PC-3 (cell line): ENCODE data around the gene SUGCT. TPM values are rescaled to one million over a fixed set of nuclear protein-coding genes. Genes with fewer than 3 reads are reported as not detected.
"Not testable (repeated sequence)": the region's sequence is repeated elsewhere in the genome, so short reads cannot be mapped to it uniquely, and the experiment has no call there.

Experiments
- ATAC-seq: fragments of 200-7000 bp; cut with Tn5 transposase; 2 replicates; pipeline ENCODE4 v1.9.1; 2020; ENCODE audit warnings: mild to moderate bottlenecking, moderate library complexity
- BruUV-seq: library from RNA; stranded (reverse); fragments of 400-500 nt; replicated peaks from 2 replicates; lab custom pipeline; 2021; lab: Mats Ljungman, UMichigan
- CTCF ChIA-PET: fragments of 300-600 bp; sonication (Branson Sonifier 250); formaldehyde crosslinking; loops from one replicate; lab custom pipeline; 2022; ENCODE audit warnings: antibody characterized with exemption; lab: Charles Lee
- POLR2A ChIA-PET: fragments of 300-600 bp; sonication (Branson Sonifier 250); formaldehyde crosslinking; loops from one replicate; lab custom pipeline; 2022; ENCODE audit warnings: antibody characterized with exemption; ENCODE audit not compliant: unreplicated experiment; lab: Charles Lee
- DNase-seq: peaks from one replicate; pipeline ENCODE4 v3.0.0-alpha.2; 2015
- H2AFZ ChIP-seq: fragments of 300-600 bp; sonication (generic); 2 replicates; pipeline ENCODE4 v1.6.0; 2016; ENCODE audit warnings: antibody characterized with exemption, low read length
- H3F3A ChIP-seq: fragments of 300-600 bp; sonication (generic); one replicate; pipeline ENCODE4 v1.6.0; 2017; ENCODE audit warnings: antibody characterized with exemption, low read length, control low read depth, mild to moderate bottlenecking; ENCODE audit not compliant: unreplicated experiment
- H3K27ac ChIP-seq: fragments of 300-600 bp; sonication (generic); 2 replicates; pipeline ENCODE4 v1.5.1; 2016; ENCODE audit warnings: mild to moderate bottlenecking, low read length
- H3K27me3 ChIP-seq: fragments of 300-600 bp; sonication (generic); 2 replicates; pipeline ENCODE4 v1.6.1; 2016; ENCODE audit warnings: low read length, mixed read lengths
- H3K36me3 ChIP-seq: fragments of 300-600 bp; sonication (generic); 2 replicates; pipeline ENCODE4 v1.6.1; 2016; ENCODE audit warnings: low read depth, mixed run types, low read length, mixed read lengths
- H3K4me1 ChIP-seq: fragments of 300-600 bp; sonication (generic); 2 replicates; pipeline ENCODE4 v1.5.1; 2016; ENCODE audit warnings: low read length; ENCODE audit not compliant: insufficient read depth
- H3K4me2 ChIP-seq: fragments of 300-600 bp; sonication (generic); 2 replicates; pipeline ENCODE4 v1.6.0; 2016; ENCODE audit warnings: low read length
- H3K4me3 ChIP-seq: fragments of 300-600 bp; sonication (generic); 2 replicates; pipeline ENCODE4 v1.5.1; 2016; ENCODE audit warnings: mild to moderate bottlenecking, low read length, mixed read lengths
- H3K79me2 ChIP-seq: fragments of 300-600 bp; sonication (generic); 2 replicates; pipeline ENCODE4 v1.6.1; 2017; ENCODE audit warnings: low read length, mixed read lengths
- H3K9ac ChIP-seq: fragments of 300-600 bp; sonication (generic); 2 replicates; pipeline ENCODE4 v1.6.0; 2016; ENCODE audit warnings: mild to moderate bottlenecking, low read length
- H3K9me2 ChIP-seq: fragments of 300-600 bp; sonication (generic); replicated peaks from 2 replicates; pipeline ENCODE4 v1.6.1; 2016; ENCODE audit warnings: mixed run types, low read length, mixed read lengths
- H3K9me3 ChIP-seq: fragments of 300-600 bp; sonication (generic); 2 replicates; pipeline ENCODE4 v1.6.1; 2016; ENCODE audit warnings: low read length, mixed read lengths
- H4K20me1 ChIP-seq: fragments of 300-600 bp; sonication (generic); 2 replicates; pipeline ENCODE4 v1.6.1; 2016; ENCODE audit warnings: low read length, mixed read lengths
- EZH2 ChIP-seq: fragments of 300-600 bp; sonication (generic); IDR thresholded peaks from one replicate; pipeline ENCODE4 v1.6.1; 2017; ENCODE audit warnings: antibody characterized with exemption, mild to moderate bottlenecking, low read length; ENCODE audit not compliant: unreplicated experiment
- EZH2phosphoT487 ChIP-seq: fragments of 300-600 bp; sonication (generic); IDR thresholded peaks from 2 replicates; pipeline ENCODE4 v1.6.1; 2018; ENCODE audit warnings: mild to moderate bottlenecking, antibody characterized with exemption, low read length, borderline replicate concordance
- intact Hi-C: fragments of 100-400 bp; cut with micrococcal nuclease; formaldehyde crosslinking; loops from 2 replicates; pipeline ENCODE4 v1.9.0; 2023
- total RNA-seq: library from RNA; depleted of rRNA; stranded (reverse); fragments of >200 nt; gene quantifications from 2 replicates; pipeline ENCODE4 v1.2.3, GENCODE V29; 2014
- TF ChIP-seq, protein P1 (sequence below): fragments of 300-600 bp; sonication (generic); conservative IDR thresholded peaks from 2 replicates; pipeline ENCODE4 v1.5.1; 2017; ENCODE audit warnings: antibody characterized with exemption, low read depth, mild to moderate bottlenecking, low read length

The SUGCT gene
- total RNA-seq, 1 experiment from 2014 or later: 2.9 TPM

GRCh38 chr7:40403703-40404476 is 269.1 kb downstream of the SUGCT start:
- Histone ChIP-seq H3K79me2 (no peaks in the 10 kb centered on the region), H3K27ac (no peak overlapping the region), H3F3A (no peaks in the 10 kb centered on the region), H3K36me3 (no peaks in the 10 kb centered on the region), H3K4me3 (no peak overlapping the region), H4K20me1 (no peaks in the 10 kb centered on the region), H3K9ac (no peak overlapping the region), H3K9me2 (no peaks in the 10 kb centered on the region), H3K27me3 (no peaks in the 10 kb centered on the region), H3K4me1 (no peaks in the 10 kb centered on the region), H2AFZ (no peak overlapping the region), H3K4me2 (no peak overlapping the region), H3K9me3 (no peaks in the 10 kb centered on the region)
- intact Hi-C loops: no loop called here
- ATAC-seq (no peak), DNase-seq (no peak)
- ChIA-PET CTCF (no interaction called here), POLR2A (no interaction called here)
- BruUV-seq: no TSS peak
- TF ChIP-seq EZH2phosphoT487 (no peak), EZH2 (no peak)

DNA sequence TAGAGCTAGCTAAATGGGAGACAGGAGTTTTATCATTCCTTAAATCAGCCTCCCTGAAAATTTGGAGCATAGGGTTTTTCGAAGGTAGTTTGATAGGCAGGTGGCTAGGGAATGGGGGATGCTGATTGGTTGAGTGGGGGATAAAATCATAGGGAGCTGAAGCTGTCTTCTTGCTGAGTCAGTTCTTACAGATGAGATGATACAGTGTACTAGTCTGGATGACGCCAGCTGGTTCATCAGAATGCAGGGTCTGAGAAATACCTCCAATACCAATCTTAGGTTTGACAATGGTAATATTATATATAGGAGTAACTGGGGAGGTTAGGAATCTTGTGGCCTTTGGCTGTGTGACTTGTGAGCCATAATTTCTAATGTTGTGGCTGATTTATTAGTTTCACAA is 271.2 kb downstream of the SUGCT start:
- Histone ChIP-seq H4K20me1 (no peaks in the 10 kb centered on the region), H3K27me3 (no peaks in the 10 kb centered on the region), H3K27ac (no peak overlapping the region), H2AFZ (no peak overlapping the region), H3K4me2 (no peak overlapping the region), H3K4me3 (no peak overlapping the region), H3K9me2 (no peaks in the 10 kb centered on the region), H3K9ac (no peak overlapping the region), H3K9me3 (no peaks in the 10 kb centered on the region), H3K36me3 (no peaks in the 10 kb centered on the region), H3K4me1 (no peaks in the 10 kb centered on the region), H3F3A (no peaks in the 10 kb centered on the region), H3K79me2 (no peaks in the 10 kb centered on the region)
- no TSS peak for BruUV-seq
- POLR2A ChIA-PET: no interaction called here
- ATAC-seq: no peak
- no peak for DNase-seq
- TF ChIP-seq EZH2phosphoT487 (no peak), EZH2 (no peak)
- TF ChIP-seq, protein P1, sequence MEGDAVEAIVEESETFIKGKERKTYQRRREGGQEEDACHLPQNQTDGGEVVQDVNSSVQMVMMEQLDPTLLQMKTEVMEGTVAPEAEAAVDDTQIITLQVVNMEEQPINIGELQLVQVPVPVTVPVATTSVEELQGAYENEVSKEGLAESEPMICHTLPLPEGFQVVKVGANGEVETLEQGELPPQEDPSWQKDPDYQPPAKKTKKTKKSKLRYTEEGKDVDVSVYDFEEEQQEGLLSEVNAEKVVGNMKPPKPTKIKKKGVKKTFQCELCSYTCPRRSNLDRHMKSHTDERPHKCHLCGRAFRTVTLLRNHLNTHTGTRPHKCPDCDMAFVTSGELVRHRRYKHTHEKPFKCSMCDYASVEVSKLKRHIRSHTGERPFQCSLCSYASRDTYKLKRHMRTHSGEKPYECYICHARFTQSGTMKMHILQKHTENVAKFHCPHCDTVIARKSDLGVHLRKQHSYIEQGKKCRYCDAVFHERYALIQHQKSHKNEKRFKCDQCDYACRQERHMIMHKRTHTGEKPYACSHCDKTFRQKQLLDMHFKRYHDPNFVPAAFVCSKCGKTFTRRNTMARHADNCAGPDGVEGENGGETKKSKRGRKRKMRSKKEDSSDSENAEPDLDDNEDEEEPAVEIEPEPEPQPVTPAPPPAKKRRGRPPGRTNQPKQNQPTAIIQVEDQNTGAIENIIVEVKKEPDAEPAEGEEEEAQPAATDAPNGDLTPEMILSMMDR: no peak
- intact Hi-C loops: no loop called here
- CTCF ChIA-PET: no interaction called here

DNA sequence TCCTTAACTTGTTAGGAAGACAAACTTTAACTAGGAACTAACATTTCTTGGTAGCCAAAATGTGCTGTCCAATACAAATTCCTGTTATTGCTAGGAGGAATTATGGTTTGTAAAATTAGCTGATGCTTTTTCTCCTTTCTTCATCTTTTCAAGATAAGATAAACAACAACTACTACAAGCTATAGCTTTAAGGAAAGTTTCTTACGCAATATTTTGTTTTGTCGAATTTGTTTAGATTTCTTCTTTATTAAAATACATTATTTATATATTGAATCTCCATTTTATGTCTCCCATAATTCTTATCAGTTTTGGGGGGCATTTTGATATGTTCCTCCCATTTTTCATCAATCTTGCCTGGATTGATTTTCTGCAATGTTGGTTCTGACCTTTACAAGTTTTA is 277.5 kb downstream of the SUGCT start:
- H3K27ac ChIP-seq: no peak overlapping the region
- no peaks in the 10 kb centered on the region for H3K9me3 ChIP-seq
- no peaks in the 10 kb centered on the region for H3K9me2 ChIP-seq
- no peak overlapping the region for H3K9ac ChIP-seq
- no peak overlapping the region for H3K4me3 ChIP-seq
- no peak for TF ChIP-seq EZH2phosphoT487
- TF ChIP-seq EZH2: no peak
- TF ChIP-seq, protein P1: no peak
- DNase-seq (no peak), ATAC-seq (no peak)
- ChIA-PET POLR2A (no interaction called here), CTCF (no interaction called here)
- H3K27me3 ChIP-seq: no peaks in the 10 kb centered on the region
- no peaks in the 10 kb centered on the region for H3F3A ChIP-seq
- H3K4me1 ChIP-seq: no peaks in the 10 kb centered on the region; the same call in 1 of the 2 replicates
- H3K79me2 ChIP-seq: no peaks in the 10 kb centered on the region
- no peak overlapping the region for H3K4me2 ChIP-seq
- H3K36me3 ChIP-seq: no peaks in the 10 kb centered on the region
- intact Hi-C loops: no loop called here
- BruUV-seq: no TSS peak
- H2AFZ ChIP-seq: no peak overlapping the region
- no peaks in the 10 kb centered on the region for H4K20me1 ChIP-seq

DNA sequence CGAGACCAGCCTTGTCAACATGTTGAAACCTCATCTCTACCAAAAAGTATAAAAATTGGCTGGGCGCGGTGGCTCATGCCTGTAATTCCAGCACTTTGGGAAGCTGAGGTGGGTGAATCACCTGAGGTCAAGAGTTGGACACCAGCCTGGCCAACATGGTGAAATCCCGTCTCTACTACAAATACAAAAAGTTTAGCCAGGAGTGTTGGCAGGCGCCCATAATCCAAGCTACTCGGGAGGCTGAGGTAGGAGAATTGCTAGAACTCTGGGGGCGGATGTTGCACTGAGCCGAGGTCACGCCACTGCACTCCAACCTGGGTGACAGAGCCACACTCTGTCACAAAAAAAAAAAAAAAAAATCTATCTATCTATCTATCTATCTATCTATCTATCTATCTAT is 279.9 kb downstream of the SUGCT start:
- not testable (repeated sequence) for H2AFZ ChIP-seq

More for the DNA sequence above, 279.9 kb downstream of the SUGCT start:
- H3K4me1 ChIP-seq, H3K9me2 ChIP-seq, intact Hi-C loops, H3K4me3 ChIP-seq, H3K9ac ChIP-seq, H3K4me2 ChIP-seq, H3K27ac ChIP-seq, H3F3A ChIP-seq, H3K9me3 ChIP-seq, ATAC-seq, CTCF ChIA-PET, BruUV-seq, POLR2A ChIA-PET, H3K27me3 ChIP-seq, H3K79me2 ChIP-seq, H3K36me3 ChIP-seq, H4K20me1 ChIP-seq: not testable (repeated sequence)
- DNase-seq: peak; percentile 18
